ENCODE data around the gene ZFPM1. TPM values are rescaled to one million over a fixed set of nuclear protein-coding genes. Genes with fewer than 3 reads are reported as not detected.
"Not testable (repeated sequence)": the region's sequence is repeated elsewhere in the genome, so short reads cannot be mapped to it uniquely, and the experiment has no call there.

Gene ZFPM1
- total and polyA plus RNA-seq, 2 experiments from 2014 or later, result 0.53 to 2.2 TPM

- DNase-seq (ENCODE audit: low spot score) (no peak), ATAC-seq (no peak)
- Mint-ChIP-seq H3K27me3 (ENCODE audit: insufficient read depth, low read depth, poor library complexity) (peaks cover 11% of the 10 kb centered on the region), H3K9me3 (no peaks in the 10 kb centered on the region), H3K4me3 (no peak overlapping the region), H3K36me3 (ENCODE audit: low read depth) (no peaks in the 10 kb centered on the region), H3K27ac (no peak overlapping the region), H3K4me1 (0 out of 3 replicates have a peak, but pooled peaks cover under 1% of the 10 kb centered on the region)
- no peaks in the 10 kb centered on the region for H4K20me1 ChIP-seq (replicated peaks; ENCODE audit: insufficient read depth)
- H3K4me3 ChIP-seq, result no peak overlapping the region
- no peaks in the 10 kb centered on the region for H3K4me1 ChIP-seq (ENCODE audit: insufficient read depth)
- TF ChIP-seq ZNF114 (CRISPR knock-in tag; IDR thresholded peaks at IDR 0.05) (no peak), ZNF462 (CRISPR knock-in tag; IDR thresholded peaks at IDR 0.05) (no peak), ETS1 (IDR thresholded peaks at IDR 0.05) (no peak), ZNF331 (CRISPR knock-in tag; IDR thresholded peaks at IDR 0.05; ENCODE audit: low read depth) (no peak), EZH2phosphoT487 (IDR thresholded peaks at IDR 0.05; ENCODE audit: unreplicated experiment) (no peak), REST (IDR thresholded peaks at IDR 0.05; ENCODE audit: unreplicated experiment) (no peak), STAT1 (IDR thresholded peaks at IDR 0.05; ENCODE audit: unreplicated experiment) (no peak), NANOG (IDR thresholded peaks at IDR 0.05; ENCODE audit: borderline replicate concordance) (no peak), JUNB (IDR thresholded peaks at IDR 0.05; ENCODE audit: unreplicated experiment) (no peak)
- no peaks in the 10 kb centered on the region for H3K27me3 ChIP-seq (ENCODE audit: insufficient read depth)
- H3F3A ChIP-seq (replicated peaks; ENCODE audit: low read depth), result no peaks in the 10 kb centered on the region
- no peaks in the 10 kb centered on the region for H3K36me3 ChIP-seq (ENCODE audit: insufficient read depth)
- H2AFZ ChIP-seq, result no peak overlapping the region
- no peaks in the 10 kb centered on the region for H3K9me2 ChIP-seq (ENCODE audit: insufficient read depth)
- no peak overlapping the region for H3K27ac ChIP-seq (ENCODE audit: low read depth)
- no peak overlapping the region for H3K4me2 ChIP-seq
- H3K79me2 ChIP-seq (replicated peaks; ENCODE audit: insufficient read depth), result no peaks in the 10 kb centered on the region
Measured at GRCh38 chr16:88409296-88410065, 43.6 kb upstream of the ZFPM1 start.

- not testable (repeated sequence) for H3K27ac Mint-ChIP-seq; H3K4me1 Mint-ChIP-seq; H3K4me3 ChIP-seq; H3K4me2 ChIP-seq; H3K79me2 ChIP-seq (replicated peaks; ENCODE audit: insufficient read depth); H3K9me3 Mint-ChIP-seq; H4K20me1 ChIP-seq (replicated peaks; ENCODE audit: insufficient read depth); H3K27ac ChIP-seq (ENCODE audit: low read depth); H3K27me3 ChIP-seq (ENCODE audit: insufficient read depth); H2AFZ ChIP-seq; ATAC-seq; H3K36me3 Mint-ChIP-seq (ENCODE audit: low read depth); H3F3A ChIP-seq (replicated peaks; ENCODE audit: low read depth); H3K4me3 Mint-ChIP-seq; H3K9me2 ChIP-seq (ENCODE audit: insufficient read depth); H3K4me1 ChIP-seq (ENCODE audit: insufficient read depth); H3K36me3 ChIP-seq (ENCODE audit: insufficient read depth); DNase-seq (ENCODE audit: low spot score)
- peaks cover 11% of the 10 kb centered on the region for H3K27me3 Mint-ChIP-seq (ENCODE audit: insufficient read depth, low read depth, poor library complexity)
Measured at GRCh38 chr16:88410297-88410968, 42.6 kb upstream of the ZFPM1 start.

Data from GM23338 (cell line).